ENCODE results near the gene GNPAT. TPM values are rescaled to one million over a fixed set of nuclear protein-coding genes. Genes with fewer than 3 reads are reported as not detected.

Gene GNPAT
- total and polyA plus RNA-seq, 8 donors = 35.1 to 89.5 (median 71.6) TPM

- ATAC-seq (no peak), DNase-seq (no peak)
- intact Hi-C loops (cut with DNase I) = no loop called here
- no peaks in the 10 kb centered on the region for H3K9me3 ChIP-seq
- H3K36me3 ChIP-seq = no peaks in the 10 kb centered on the region
- no peaks in the 10 kb centered on the region for H3K27me3 ChIP-seq
- TF ChIP-seq CTCF (IDR thresholded peaks at IDR 0.05) = no peak
- no peaks in the 10 kb centered on the region for H3K4me1 ChIP-seq
- no peak overlapping the region for H3K4me3 ChIP-seq
- H3K27ac ChIP-seq = no peak overlapping the region
Observed at GRCh38 chr1:231312432-231312788, 71.4 kb downstream of the GNPAT start.

DNA sequence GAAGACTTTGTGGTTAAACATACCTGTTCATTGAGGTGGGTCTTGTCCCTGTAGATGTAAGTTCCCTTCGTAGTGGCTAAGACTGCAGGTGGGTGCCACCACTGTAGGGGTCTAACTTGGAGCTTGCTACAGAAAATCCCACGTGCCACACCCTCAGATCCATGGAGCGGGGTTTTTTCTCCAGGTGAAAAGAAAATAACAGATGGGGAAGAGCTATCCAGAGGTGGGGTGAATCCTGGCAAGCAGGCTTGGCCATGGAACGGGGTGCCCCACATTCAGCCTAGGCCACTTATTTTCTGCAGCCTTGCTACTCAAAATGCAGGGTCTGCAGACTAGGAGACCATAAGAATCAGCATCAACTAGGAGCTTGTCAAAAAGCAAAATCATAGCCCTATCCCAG is 72.6 kb downstream of the GNPAT start:
- Histone ChIP-seq H3K4me1 (no peaks in the 10 kb centered on the region), H3K9me3 (no peaks in the 10 kb centered on the region), H3K27me3 (no peaks in the 10 kb centered on the region), H3K36me3 (no peaks in the 10 kb centered on the region), H3K27ac (no peak overlapping the region), H3K4me3 (no peak overlapping the region)
- no peak for TF ChIP-seq CTCF (IDR thresholded peaks at IDR 0.05)
- intact Hi-C loops (cut with DNase I) = no loop called here
- ATAC-seq (no peak), DNase-seq (no peak)

- ATAC-seq = peak; percentile 71
- DNase-seq = peak in 1 of 4 donors; percentile 83
- TF ChIP-seq CTCF (IDR thresholded peaks at IDR 0.05) = peak; percentile 30 to 46
- H3K9me3 ChIP-seq = no peaks in the 10 kb centered on the region
- no peak overlapping the region for H3K27ac ChIP-seq
- no peaks in the 10 kb centered on the region for H3K27me3 ChIP-seq
- intact Hi-C loops (cut with DNase I) = no loop called here
- H3K4me3 ChIP-seq = no peak overlapping the region
- H3K4me1 ChIP-seq = no peaks in the 10 kb centered on the region
- no peaks in the 10 kb centered on the region for H3K36me3 ChIP-seq
Observed at GRCh38 chr1:231315887-231316286, 74.9 kb downstream of the GNPAT start.

DNA sequence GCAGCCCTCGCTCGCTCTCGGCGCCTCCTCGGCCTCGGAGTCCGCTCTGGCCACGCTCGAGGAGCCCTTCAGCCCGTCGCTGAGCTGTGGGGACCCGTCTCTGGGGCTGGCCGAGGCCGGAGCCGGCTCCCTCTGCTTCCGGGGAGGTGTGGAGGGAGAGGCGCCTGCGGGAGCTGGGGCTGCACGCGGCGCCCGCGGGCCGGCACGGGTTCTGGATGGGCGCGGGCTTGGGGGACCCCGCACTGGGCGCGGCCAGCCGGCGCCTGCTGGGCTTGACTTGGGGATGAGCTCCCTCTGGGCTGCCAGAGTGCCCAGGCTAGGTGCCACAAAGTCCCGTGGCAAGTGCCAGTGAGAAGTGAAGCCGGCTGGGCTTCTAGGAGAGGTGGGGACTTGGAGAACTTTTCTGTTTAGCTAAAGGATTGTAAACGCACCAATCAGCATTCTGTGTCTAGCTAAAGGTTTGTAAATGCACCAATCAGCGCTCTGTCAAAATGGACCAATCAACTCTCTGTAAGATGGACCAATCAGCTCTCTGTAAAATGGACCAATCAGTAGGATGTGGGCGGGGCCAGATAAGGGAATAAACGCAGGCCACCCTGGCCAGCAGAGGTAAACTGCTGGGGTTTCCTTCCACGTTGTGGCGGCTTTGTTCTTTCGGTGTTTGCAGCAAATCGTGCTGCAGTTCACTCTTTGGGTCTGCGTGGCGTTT is 76.4 kb downstream of the GNPAT start:
- ATAC-seq (no peak), DNase-seq (no peak)
- intact Hi-C loops (cut with DNase I) = no loop called here
- H3K4me1 ChIP-seq = no peaks in the 10 kb centered on the region
- no peaks in the 10 kb centered on the region for H3K27me3 ChIP-seq
- H3K4me3 ChIP-seq = no peak overlapping the region
- TF ChIP-seq CTCF (IDR thresholded peaks at IDR 0.05) = no peak
- no peak overlapping the region for H3K27ac ChIP-seq
- H3K9me3 ChIP-seq = no peaks in the 10 kb centered on the region
- H3K36me3 ChIP-seq = no peaks in the 10 kb centered on the region

GRCh38 chr1:231318015-231318355 is 77.0 kb downstream of the GNPAT start:
- Histone ChIP-seq H3K27ac (no peak overlapping the region), H3K4me1 (no peaks in the 10 kb centered on the region), H3K27me3 (no peaks in the 10 kb centered on the region), H3K36me3 (no peaks in the 10 kb centered on the region), H3K4me3 (no peak overlapping the region), H3K9me3 (no peaks in the 10 kb centered on the region)
- DNase-seq = no peak
- TF ChIP-seq CTCF (IDR thresholded peaks at IDR 0.05) = no peak
- ATAC-seq = no peak
- intact Hi-C loops (cut with DNase I) = no loop called here

All from left lung (tissue), 10 donors.